ENCODE results near the gene SRL.
"Not testable (repeated sequence)": the region's sequence is repeated elsewhere in the genome, so short reads cannot be mapped to it uniquely, and the experiment has no call there.

The SRL gene

GRCh38 chr16:4225075-4225474, 16.8 kb downstream of the SRL start:
- DNase-seq: no peak

GRCh38 chr16:4220358-4220757, 21.5 kb downstream of the SRL start:
- DNase-seq: no peak

DNA sequence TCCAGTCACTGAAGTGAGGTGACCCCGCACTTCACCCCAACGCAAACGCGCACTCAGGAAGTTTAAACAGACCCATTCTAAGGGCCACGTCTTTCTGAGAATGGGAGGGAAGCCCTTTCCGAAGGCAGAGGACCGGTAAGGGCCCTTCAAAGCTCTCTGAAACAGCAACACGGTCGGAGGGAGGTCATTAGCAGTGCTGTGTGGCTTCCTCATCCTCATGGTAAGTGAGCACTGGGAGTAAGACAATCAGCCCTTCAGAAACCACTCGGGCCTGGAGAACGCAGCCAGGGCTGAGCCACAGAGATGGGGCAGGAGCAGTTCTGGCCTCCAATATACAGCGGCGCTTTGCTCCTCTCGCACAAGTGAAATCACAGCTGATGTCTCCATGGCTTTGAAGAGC, 23.7 kb downstream of the SRL start:
- DNase-seq: no peak

DNA sequence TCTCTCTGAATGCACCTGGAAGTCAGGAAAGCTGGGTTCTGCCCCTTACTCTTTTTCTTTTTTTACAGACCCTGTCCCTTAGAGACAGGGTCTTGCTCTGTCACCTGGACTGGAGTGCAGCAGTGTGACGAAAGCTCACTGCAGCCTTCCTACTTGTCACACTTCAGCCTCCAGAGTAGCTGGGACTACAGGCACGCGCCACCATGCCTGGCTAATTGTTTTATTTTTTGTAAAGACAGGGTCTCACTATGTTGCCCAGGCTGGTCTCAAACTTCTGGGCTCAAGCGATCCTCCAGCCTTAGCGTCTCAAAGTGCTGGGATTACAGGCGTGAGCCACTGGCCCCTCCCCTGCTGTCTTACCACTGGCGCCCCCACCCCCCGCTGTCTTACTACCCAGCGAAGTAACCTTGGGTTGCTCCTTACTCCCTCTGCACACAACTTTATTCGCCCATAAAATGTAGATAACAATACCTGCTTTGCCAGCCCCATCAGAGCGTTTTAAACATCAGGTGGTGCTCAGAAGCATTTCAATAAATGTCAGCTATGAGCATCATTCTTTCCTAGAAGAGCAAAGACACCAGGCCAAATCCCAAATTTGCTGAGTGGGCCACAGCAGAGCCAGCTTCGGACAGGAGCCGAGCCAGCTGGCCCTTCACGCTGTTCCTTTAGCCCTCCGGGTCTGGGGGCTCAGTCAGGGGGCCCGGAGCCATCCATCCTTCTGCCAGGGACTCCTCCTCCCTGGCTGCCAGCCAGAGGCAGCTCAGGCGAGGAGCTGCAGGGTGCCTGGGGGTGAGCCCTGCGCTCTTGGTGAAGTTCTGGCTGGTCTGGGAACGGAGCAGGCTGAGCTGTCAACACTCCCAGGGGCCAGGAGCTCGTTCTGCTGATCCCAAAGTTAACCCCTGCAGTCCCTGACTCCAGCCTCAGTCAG, 24.4 kb downstream of the SRL start:
- no peak for DNase-seq

GRCh38 chr16:4216596-4216995, 25.3 kb downstream of the SRL start:
- no peak for DNase-seq

GRCh38 chr16:4215106-4215505, 26.8 kb downstream of the SRL start:
- DNase-seq: no peak

GRCh38 chr16:4214215-4214621, 27.7 kb downstream of the SRL start:
- DNase-seq: peak; percentile 79

DNA sequence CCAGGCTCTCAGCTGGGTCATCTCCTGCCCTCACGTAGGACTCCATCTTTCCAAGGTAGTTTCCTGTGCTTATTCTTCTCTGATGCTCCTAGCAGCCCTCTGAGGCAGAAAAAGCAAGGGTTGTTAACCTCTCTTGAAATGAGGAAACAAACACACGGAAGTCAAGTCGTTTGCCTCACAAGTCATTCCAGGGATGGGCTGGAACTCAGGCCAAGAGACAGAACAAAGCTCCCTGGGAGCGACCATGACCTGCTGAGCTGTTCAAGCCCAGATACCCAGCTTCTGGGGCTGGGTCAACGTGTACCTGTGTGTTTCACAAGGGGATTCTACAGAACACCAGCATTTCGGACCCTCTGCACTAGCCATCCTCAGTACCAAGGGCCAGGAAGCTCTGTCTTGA, 28.1 kb downstream of the SRL start:
- no peak for DNase-seq

DNA sequence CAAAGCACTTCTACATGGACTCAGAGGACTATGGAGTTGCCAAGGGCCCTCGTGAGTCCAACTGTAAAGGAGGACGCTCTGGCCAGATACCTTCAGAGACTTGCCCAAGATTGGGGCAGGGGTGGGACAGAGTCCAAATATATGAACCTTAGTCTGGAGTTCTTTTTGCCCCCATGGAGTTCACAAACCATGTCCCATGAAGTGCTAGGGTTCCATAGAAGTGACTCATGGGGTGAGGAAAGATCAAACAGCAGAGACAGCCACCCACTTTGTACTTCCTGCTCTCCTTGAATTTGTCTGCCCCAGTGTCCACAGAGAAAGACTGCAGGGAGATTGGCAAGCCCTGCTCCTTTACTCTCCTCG, 29.0 kb downstream of the SRL start:
- no peak for DNase-seq

DNA sequence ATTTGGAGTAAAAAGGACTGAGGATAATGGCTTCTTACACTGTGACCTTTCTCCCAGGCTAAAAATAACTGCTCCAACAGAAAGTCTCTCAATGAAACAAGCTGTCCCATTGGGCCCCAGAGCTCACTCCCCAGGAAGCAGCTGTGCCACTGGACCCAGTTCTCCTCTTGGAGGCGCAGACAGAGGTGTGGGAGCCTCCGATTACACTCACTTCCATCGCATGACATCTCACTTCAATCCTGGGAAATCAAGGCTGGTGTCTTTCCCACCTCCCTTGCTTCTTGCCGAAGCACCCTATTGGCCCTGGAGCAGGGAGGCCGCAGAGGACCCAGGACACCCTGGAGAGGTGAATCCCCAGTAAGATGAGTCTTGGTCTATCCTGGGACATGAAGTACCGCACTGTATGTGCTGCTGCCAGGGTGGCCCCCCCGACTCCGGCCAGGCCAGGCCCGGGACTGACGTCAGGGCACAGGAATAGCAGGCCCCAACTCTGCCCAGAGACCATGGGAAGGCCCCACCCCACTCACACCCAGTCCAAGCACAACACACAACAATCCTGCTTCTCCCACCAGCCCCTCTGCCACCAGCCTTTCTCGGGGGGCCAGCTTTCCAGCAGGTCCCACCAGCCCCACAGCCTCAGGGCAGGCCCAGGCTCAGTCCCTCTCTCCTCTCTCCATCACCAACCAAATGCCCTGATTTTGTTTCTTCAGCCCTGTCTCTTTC, 29.5 kb downstream of the SRL start:
- no peak for DNase-seq

DNA sequence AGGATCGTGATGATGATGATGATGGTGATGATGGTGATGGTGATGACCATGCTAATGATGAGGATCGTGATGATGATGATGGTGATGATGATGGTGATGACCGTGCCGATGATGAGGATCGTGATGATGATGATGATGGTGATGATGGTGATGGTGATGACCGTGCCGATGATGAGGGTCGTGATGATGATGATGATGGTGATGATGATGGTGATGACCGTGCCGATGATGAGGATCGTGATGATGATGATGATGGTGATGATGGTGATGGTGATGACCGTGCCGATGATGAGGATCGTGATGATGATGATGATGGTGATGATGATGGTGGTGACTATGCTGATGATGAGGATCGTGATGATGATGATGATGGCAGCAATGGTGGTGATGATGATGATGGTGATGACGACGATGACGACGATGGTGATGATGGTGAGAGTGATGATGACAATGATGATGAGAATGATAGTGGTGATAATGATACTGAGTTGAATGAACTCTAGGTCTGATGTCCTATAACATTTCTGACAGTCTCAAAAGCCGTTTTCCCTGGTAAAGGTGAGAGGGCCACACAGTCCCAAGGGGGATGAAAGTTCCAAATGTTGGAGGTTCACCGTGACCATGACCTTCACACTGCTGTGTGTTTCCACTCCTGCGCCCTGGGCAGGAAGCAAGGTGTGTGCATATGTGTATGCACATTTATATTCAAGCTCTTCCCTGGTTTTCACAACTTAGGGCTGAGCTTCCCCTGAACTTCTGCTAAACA, 30.3 kb downstream of the SRL start:
- not testable (repeated sequence) for DNase-seq

GRCh38 chr16:4209666-4210065, 32.2 kb downstream of the SRL start:
- DNase-seq: no peak

GRCh38 chr16:4208341-4208751, 33.5 kb downstream of the SRL start:
- no peak for DNase-seq

DNA sequence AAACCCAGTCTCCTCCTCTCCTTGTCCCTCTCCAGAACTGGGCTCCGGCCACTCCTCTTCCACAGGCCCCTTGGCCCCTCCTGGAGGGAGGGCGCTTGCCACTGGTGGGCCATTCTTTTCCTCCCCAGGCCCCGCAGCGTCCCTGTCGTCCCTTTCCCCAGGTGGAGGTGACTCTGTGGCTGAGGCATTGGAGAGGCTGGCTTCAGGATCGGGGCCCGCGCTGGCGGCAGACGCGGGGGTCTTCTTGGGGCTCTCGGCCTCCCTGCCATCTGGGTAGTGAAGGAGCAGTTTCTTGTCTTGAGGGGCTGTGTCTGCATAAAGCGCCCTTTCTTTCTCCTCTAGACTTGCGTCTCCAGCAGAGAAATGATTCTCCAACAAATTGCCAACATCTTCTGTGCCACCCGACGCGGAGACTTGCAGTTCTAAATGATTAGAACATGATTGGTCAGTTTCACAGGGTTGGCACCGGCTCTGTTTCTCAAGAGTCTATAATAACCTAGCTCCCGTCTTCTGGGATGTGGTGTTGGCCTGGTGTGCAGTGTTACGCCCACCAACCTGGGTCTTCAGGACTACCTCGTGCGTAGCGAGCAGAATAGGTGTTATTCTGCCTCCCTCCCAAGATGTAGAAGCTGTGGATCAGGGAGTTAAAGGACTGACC, 34.1 kb downstream of the SRL start:
- no peak for DNase-seq

GRCh38 chr16:4207229-4207628, 34.7 kb downstream of the SRL start:
- DNase-seq: no peak

DNA sequence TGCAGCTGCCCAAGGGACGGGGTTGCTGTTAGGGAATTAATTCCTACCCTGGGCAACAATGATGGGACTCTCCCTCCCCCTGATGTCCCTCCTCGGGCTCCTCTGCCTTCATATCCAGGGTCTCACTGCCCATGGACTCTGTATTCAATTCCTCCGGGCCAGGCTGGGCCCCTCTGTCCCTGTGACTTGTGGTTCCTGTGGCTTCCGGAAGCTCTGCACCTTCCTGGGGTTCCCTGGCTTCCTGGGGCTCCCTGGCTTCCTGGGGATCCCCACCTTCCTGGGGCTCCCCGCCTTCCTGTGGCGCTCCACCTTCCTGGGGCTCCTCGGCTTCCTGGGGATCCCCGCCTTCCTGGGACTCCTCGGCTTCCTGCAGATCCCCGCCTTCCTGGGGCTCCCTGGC, 35.2 kb downstream of the SRL start:
- DNase-seq: no peak

DNA sequence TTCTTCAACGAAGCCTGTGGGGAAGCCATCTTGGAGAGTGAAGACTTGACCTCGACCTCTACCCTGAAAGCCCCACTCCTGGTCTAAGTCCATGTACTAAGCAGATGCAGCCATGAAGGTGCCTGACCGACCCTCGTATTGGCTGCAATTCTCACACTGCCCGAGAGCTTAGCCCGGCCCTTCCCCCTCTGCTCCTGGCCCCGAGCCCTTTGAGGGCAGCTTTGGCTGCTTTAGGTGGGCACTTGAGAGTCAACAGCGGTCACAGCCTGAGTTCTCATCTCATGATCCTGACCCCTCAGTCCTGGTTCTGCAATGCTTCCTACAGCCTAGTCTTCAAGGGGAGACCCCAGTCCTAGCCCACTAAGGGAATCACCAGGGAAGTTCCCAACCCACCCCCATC, 35.9 kb downstream of the SRL start:
- no peak for DNase-seq

GRCh38 chr16:4204521-4204920, 37.4 kb downstream of the SRL start:
- DNase-seq: no peak

GRCh38 chr16:4203748-4204147, 38.1 kb downstream of the SRL start:
- no peak for DNase-seq

GRCh38 chr16:4202615-4203345, 39.1 kb downstream of the SRL start:
- DNase-seq: no peak

- no peak for DNase-seq
Observed at GRCh38 chr16:4200781-4201137, 41.1 kb downstream of the SRL start.

DNA sequence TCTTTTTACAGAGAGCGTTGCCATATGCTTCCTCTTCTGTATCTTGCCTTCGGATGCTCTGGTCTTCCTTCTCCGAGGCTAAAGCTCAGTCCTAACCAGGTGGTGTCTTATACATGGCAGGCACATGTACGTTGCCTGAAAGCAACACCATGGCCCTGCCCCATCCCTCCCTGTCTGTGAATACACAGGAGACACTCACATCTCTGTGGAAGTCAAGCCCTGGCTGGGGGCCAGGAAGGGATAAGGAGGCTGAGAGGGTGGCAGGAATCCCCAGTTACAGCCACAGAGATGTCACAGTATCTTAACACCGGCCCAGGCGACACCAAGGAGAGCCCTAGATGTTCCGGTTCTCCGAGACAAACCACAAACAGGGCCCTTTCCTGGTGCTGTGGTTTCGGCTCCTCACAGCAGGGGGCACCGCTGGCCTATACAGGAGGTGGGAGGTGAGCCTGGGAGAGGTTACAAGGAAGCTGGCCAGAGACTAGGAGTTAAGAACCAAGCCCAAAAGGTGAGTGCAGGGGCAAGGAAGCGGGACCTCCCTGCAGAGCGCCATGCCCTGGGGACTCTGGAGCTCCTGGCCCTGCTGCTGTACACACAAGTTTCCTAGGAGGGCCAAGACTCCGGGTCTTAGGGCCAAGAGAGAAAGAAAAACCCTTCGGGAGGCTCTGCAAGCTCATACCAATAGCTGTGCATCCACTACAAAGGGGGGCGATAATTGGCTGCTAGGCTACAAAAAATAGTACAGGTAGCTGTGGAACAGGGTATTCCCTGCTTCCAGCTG, 41.7 kb downstream of the SRL start:
- peak; percentile 14 for DNase-seq

Data from amniotic stem cell (primary cell).